ENCODE results near the gene SMIM36. TPM values are rescaled to one million over a fixed set of nuclear protein-coding genes. Genes with fewer than 3 reads are reported as not detected.

Gene SMIM36
- total and polyA plus RNA-seq, 10 of the 15 experiments (the other 5 are each of a cell fraction or from before 2014, with no cell fraction given): not detected

DNA sequence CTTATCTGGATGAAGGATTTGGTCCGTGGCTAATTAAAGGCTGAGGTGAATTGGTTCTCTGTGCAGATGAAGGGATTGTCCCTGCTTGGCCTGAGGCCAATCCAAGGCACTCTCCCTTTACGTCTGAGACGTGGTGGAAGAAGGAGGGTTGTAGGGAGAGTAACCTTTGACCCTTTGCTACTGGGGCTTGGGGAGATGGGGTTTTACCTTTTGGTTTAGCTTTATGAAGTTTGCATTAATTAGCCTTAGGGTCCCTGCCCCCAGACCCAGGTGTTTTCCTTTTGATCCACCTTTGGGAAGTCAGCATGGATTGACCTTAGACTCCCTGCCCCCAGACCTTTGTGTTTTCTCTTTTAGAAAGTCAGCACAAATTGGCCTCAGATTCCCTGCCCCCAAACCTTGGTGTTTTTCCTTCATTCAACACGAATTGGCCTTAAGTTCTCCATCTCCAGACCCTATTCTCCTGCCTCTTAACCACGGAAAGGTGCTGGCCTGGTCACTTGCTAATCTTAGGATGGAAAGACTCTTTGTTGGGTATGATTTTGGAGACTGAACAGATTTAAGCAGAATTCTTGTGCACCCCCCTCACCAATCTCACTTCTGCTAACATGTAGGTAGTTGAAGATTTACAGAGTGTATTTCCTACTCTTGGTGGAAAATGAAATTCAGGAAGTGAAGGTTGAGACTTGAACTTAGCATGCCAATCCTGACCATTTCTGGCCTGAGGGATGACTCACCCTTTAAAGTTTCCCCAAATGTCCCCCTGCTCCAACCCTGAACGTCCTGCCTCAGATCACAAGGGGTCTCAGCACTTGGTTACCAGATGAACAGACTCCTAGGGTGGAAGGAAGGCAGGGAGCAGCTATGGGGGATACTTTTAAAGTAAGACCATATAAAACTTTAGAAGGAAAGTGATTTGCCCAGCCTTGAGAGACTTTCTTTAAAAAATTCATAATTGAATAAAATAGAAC, 66.5 kb downstream of the SMIM36 start (continued):
- TF ChIP-seq KAT2A (conservative IDR thresholded peaks at IDR 0.05; ENCODE audit: control insufficient read depth, low read depth, low read length) (no peak), IRF3 (IDR thresholded peaks at IDR 0.05) (no peak), MYC (IDR thresholded peaks at IDR 0.05; ENCODE audit: insufficient read depth, insufficient read length, insufficient replicate concordance, low read length, severe bottlenecking) (no peak), RCOR1 (conservative IDR thresholded peaks at IDR 0.05; ENCODE audit: low read depth, low read length) (no peak), IRF4 (IDR thresholded peaks at IDR 0.05; ENCODE audit: low read depth, low read length) (no peak), SKIL (IDR thresholded peaks at IDR 0.05; ENCODE audit: low read depth, poor library complexity, severe bottlenecking) (no peak), TCF12 (IDR thresholded peaks at IDR 0.05; ENCODE audit: low read depth, low read length) (no peak), CREM (IDR thresholded peaks at IDR 0.05; ENCODE audit: low read depth) (peak; percentile 22; the same call in 1 of the 2 replicates), WRNIP1 (IDR thresholded peaks at IDR 0.05; ENCODE audit: borderline replicate concordance, low read depth, low read length) (no peak), LARP7 (IDR thresholded peaks at IDR 0.05) (no peak), ASH2L (IDR thresholded peaks at IDR 0.05; ENCODE audit: borderline replicate concordance, low read depth) (no peak), SUPT20H (IDR thresholded peaks at IDR 0.05; ENCODE audit: borderline replicate concordance, control insufficient read depth, low read depth, low read length) (no peak), RBBP5 (conservative IDR thresholded peaks at IDR 0.05) (no peak), BRCA1 (IDR thresholded peaks at IDR 0.05; ENCODE audit: low read depth, low read length) (no peak), ESRRA (IDR thresholded peaks at IDR 0.05; ENCODE audit: low read length) (no peak), ZNF207 (IDR thresholded peaks at IDR 0.05; ENCODE audit: borderline replicate concordance) (no peak), STAT1 (conservative IDR thresholded peaks at IDR 0.05) (no peak), SIN3A (IDR thresholded peaks at IDR 0.05; ENCODE audit: low read depth, low read length) (no peak), ZNF217 (IDR thresholded peaks at IDR 0.05) (no peak), SRF (IDR thresholded peaks at IDR 0.05; ENCODE audit: low read depth in 2 of 2, low read length in 2 of 2) (0 out of 4 replicates have a peak, but pooled peaks of 1 of the 2 experiments have one; percentile 32), DPF2 (IDR thresholded peaks at IDR 0.05) (peak; percentile 74)
- TF ChIP-seq, protein P1, sequence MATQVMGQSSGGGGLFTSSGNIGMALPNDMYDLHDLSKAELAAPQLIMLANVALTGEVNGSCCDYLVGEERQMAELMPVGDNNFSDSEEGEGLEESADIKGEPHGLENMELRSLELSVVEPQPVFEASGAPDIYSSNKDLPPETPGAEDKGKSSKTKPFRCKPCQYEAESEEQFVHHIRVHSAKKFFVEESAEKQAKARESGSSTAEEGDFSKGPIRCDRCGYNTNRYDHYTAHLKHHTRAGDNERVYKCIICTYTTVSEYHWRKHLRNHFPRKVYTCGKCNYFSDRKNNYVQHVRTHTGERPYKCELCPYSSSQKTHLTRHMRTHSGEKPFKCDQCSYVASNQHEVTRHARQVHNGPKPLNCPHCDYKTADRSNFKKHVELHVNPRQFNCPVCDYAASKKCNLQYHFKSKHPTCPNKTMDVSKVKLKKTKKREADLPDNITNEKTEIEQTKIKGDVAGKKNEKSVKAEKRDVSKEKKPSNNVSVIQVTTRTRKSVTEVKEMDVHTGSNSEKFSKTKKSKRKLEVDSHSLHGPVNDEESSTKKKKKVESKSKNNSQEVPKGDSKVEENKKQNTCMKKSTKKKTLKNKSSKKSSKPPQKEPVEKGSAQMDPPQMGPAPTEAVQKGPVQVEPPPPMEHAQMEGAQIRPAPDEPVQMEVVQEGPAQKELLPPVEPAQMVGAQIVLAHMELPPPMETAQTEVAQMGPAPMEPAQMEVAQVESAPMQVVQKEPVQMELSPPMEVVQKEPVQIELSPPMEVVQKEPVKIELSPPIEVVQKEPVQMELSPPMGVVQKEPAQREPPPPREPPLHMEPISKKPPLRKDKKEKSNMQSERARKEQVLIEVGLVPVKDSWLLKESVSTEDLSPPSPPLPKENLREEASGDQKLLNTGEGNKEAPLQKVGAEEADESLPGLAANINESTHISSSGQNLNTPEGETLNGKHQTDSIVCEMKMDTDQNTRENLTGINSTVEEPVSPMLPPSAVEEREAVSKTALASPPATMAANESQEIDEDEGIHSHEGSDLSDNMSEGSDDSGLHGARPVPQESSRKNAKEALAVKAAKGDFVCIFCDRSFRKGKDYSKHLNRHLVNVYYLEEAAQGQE (IDR thresholded peaks at IDR 0.05; ENCODE audit: low read depth, low read length): no peak
- TF ChIP-seq, protein P2, sequence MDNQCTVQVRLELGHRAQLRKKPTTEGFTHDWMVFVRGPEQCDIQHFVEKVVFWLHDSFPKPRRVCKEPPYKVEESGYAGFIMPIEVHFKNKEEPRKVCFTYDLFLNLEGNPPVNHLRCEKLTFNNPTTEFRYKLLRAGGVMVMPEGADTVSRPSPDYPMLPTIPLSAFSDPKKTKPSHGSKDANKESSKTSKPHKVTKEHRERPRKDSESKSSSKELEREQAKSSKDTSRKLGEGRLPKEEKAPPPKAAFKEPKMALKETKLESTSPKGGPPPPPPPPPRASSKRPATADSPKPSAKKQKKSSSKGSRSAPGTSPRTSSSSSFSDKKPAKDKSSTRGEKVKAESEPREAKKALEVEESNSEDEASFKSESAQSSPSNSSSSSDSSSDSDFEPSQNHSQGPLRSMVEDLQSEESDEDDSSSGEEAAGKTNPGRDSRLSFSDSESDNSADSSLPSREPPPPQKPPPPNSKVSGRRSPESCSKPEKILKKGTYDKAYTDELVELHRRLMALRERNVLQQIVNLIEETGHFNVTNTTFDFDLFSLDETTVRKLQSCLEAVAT (IDR thresholded peaks at IDR 0.05): no peak
